HG03159 (cell line): ENCODE results near the gene GXYLT2.
"Not testable (repeated sequence)": the region's sequence is repeated elsewhere in the genome, so short reads cannot be mapped to it uniquely, and the experiment has no call there.

ENCODE experiments used
- ATAC-seq: cut with Tn5 transposase; IDR thresholded peaks from one replicate; pipeline ENCODE4 v1.9.1; 2021; ENCODE audit warnings: mild to moderate bottlenecking, moderate library complexity; ENCODE audit not compliant: unreplicated experiment

Gene GXYLT2

GRCh38 chr3:72892081-72892775 lies 4.4 kb downstream of the GXYLT2 start:
- ATAC-seq, result no peak

GRCh38 chr3:72892870-72893269 lies 5.0 kb downstream of the GXYLT2 start:
- no peak for ATAC-seq

- no peak for ATAC-seq
These were observed 7.2 kb downstream of the GXYLT2 start for GRCh38 chr3:72894976-72895552.

GRCh38 chr3:72896996-72897757 lies 9.3 kb downstream of the GXYLT2 start:
- ATAC-seq, result no peak

GRCh38 chr3:72897758-72898007 lies 9.8 kb downstream of the GXYLT2 start:
- ATAC-seq, result no peak

- ATAC-seq, result no peak
These were observed 11.5 kb downstream of the GXYLT2 start for GRCh38 chr3:72899349-72899765.

- no peak for ATAC-seq
These were observed 12.2 kb downstream of the GXYLT2 start for GRCh38 chr3:72900048-72900447.

GRCh38 chr3:72901840-72902239 lies 14.0 kb downstream of the GXYLT2 start:
- ATAC-seq, result no peak

- no peak for ATAC-seq
These were observed 15.2 kb downstream of the GXYLT2 start for GRCh38 chr3:72903004-72903403.

- ATAC-seq, result no peak
These were observed 16.3 kb downstream of the GXYLT2 start for GRCh38 chr3:72904163-72904562.

GRCh38 chr3:72906154-72906553 lies 18.3 kb downstream of the GXYLT2 start:
- ATAC-seq, result no peak

GRCh38 chr3:72907131-72907711 lies 19.4 kb downstream of the GXYLT2 start:
- ATAC-seq, result no peak

GRCh38 chr3:72907731-72908620 lies 20.1 kb downstream of the GXYLT2 start:
- no peak for ATAC-seq

- no peak for ATAC-seq
These were observed 21.7 kb downstream of the GXYLT2 start for GRCh38 chr3:72909591-72909990.

- no peak for ATAC-seq
These were observed 24.7 kb downstream of the GXYLT2 start for GRCh38 chr3:72912532-72912931.

GRCh38 chr3:72914383-72914782 lies 26.5 kb downstream of the GXYLT2 start:
- no peak for ATAC-seq

GRCh38 chr3:72916250-72916649 lies 28.4 kb downstream of the GXYLT2 start:
- ATAC-seq, result no peak

- ATAC-seq, result no peak
These were observed 31.7 kb downstream of the GXYLT2 start for GRCh38 chr3:72919520-72919919.

- no peak for ATAC-seq
These were observed 36.2 kb downstream of the GXYLT2 start for GRCh38 chr3:72924055-72924454.

- not testable (repeated sequence) for ATAC-seq
These were observed 41.2 kb downstream of the GXYLT2 start for GRCh38 chr3:72928781-72929735.
